ENCODE measurements around the gene INTS2.

GRCh38 chr17:61946359-61946758 lies 18.6 kb upstream of the INTS2 start:
- no peak for TF ChIP-seq CTCF (IDR thresholded peaks at IDR 0.05)
- TF ChIP-seq POLR2A (IDR thresholded peaks at IDR 0.05), result no peak

Data from adrenal gland (tissue), 5 donors.